DMS79 (cell line): ENCODE data around the gene MYBPC2.

Experiments used
- DNase-seq: peaks from one replicate; lab custom pipeline; 2025; lab: John Stamatoyannopoulos, UW

Gene MYBPC2

GRCh38 chr19:50481351-50482149, 48.9 kb downstream of the MYBPC2 start:
- DNase-seq = no peak

DNA sequence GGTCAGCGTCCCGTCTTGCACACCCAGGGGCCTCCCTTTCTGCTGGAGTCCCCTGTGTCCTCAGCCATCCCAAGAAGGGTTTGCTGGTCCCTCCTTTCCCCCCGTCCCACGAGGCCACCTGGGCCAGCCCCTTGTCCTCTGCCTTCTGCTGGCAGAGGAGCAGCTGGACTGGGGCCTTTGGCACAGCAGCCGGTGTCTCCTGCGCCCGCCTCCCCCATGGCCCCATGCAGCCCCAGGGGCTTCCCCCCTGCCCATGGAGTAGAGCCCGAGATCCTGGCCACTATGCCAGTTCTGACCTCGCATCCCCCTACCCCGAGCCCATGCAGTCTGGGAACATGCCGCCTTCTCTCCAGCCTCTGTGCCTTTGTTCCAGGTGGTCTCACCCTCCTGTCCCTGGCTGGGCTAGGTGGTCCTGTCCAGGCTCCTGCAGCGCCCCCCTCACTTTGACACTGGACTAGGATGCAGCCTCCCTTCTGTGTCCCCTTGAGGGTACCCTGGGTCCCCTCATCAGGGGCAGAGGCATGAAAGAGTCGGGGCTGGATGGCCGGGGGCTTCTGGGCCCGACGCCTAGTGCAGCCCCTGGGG, 49.7 kb downstream of the MYBPC2 start:
- DNase-seq = no peak

- DNase-seq = no peak
Observed at GRCh38 chr19:50482916-50483315, 50.2 kb downstream of the MYBPC2 start.

GRCh38 chr19:50485284-50485955, 52.7 kb downstream of the MYBPC2 start:
- no peak for DNase-seq

- no peak for DNase-seq
Observed at GRCh38 chr19:50486823-50487515, 54.3 kb downstream of the MYBPC2 start.

DNA sequence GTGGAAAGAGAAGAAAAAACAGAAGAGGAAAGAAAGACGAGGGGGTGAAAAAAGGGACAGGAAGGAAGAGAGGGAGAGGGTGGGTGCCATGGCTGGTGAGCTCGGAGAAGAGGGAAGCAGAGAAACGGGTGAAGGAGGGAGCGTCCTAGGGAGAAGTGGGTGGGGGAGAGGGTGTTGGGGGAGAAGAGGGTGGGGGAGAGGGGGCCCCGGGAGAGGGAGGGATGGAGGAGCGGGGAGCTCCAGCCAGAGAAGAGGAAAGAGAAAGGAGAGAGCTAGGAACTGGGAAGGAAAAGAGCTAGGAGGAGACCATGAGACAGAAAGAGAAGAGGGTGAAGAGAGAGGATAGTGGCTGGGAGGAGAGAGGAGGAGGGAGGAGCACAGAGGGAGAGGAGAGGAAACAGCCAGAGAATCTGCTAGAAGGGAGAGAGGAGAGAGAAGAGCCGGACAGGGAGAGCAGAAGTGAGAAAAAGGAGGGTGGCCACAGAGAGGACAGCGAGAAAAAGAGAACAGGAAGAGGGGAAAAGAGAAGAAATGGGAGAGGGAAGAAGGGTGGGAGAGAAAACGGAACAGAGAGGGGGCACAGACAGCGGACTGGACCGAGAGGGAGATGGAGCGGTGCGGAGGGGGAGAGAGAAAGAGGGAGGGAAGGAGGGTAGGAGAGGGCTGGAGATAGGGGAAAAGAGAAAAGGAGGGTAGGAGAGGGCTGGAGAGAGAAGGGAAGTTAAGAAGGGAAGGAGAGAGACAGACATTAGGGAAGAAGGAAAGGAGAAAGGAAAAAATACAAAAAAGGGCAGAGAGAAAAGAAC, 55.9 kb downstream of the MYBPC2 start:
- DNase-seq = no peak

GRCh38 chr19:50489461-50490011, 56.8 kb downstream of the MYBPC2 start:
- DNase-seq = no peak

DNA sequence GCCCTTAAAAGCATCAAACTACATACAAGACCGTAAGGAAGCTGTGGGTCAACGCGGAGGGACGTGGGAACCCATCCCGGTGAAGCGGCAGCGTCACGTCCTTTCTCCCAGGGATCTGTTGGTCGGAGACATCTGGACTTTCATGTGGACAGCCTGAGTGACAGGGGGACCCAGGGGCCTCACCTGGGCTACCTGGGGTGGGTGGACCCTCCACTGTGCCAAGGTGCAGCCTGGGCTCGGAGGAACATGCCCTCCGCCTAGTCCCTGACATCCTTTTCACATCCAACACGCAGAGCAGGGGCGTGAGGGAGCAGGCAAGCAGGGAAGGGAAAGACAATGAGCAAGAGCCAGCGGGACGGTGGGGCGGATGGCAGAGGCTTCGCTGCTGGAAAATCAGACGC, 57.7 kb downstream of the MYBPC2 start:
- DNase-seq = no peak

DNA sequence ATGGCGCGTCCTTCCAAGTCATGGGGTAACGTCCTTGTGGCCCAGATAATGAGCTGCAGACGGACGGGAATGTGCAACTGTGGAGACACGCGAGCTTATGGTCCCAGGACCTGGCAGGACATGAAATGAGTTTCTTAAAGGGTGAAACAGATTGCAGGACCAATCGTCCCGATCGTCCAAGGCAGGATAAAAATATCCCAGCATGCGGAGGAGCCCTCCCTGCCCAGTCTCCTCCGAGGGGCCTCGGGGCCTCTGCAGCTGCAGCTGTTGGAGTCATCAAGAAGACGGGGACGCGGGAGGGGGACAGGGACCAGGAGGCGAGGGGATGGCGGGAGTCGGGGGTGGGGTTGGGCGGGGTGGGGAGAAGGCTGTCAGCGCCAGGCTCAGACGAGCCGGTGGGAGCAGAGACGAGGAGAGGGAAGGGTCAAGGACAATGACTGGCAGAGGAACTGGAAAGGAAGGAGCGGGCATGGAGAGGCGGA, 58.3 kb downstream of the MYBPC2 start:
- no peak for DNase-seq

- no peak for DNase-seq
Observed at GRCh38 chr19:50492303-50493052, 59.8 kb downstream of the MYBPC2 start.

DNA sequence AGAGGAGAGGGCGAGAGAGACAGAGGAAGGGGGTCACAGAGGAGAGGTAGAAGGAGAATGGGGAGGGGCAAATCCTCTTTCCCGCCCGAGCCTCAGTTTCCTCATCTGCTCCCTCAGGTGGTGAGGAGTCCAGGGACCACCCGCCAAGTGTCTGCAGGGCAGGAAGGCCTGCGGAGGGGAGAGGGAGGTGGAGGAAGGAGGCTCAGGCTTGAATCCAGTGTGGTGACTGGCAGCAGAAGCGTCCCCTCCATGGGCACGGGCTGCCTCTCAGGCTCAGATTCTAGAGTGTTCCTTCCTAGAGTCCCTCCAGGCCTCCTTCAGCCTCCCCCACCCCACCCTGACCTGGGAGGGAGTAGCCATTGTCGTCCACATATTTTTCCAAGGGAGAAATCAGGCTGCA, 60.5 kb downstream of the MYBPC2 start:
- no peak for DNase-seq

- no peak for DNase-seq
Observed at GRCh38 chr19:50494186-50495019, 61.7 kb downstream of the MYBPC2 start.

DNA sequence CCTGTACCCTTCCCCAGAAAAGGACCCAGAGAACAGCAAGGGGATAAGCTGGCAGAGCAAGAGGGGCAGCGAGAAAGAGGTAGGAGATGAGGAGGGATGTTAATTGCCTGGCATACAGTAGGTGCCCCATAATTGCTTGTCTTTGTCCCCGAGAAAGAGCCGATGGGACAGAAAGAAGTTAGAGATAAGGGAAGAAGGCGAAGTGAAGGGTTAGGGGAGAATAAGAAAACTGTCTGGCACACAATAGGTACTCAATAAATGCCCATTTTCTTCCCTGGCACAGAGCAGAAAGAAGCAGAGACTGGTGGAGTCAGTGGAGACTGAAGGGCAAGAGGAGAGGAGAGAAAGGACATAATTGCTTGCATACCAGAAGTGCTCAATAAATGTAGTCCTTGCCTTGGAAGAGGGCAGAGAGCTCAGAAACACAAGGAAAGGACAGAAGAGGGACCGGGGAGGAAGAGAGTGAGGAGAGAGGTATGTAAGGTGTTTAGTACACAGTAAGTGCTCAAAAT, 62.4 kb downstream of the MYBPC2 start:
- DNase-seq = no peak

GRCh38 chr19:50496189-50497021, 63.7 kb downstream of the MYBPC2 start:
- DNase-seq = no peak

DNA sequence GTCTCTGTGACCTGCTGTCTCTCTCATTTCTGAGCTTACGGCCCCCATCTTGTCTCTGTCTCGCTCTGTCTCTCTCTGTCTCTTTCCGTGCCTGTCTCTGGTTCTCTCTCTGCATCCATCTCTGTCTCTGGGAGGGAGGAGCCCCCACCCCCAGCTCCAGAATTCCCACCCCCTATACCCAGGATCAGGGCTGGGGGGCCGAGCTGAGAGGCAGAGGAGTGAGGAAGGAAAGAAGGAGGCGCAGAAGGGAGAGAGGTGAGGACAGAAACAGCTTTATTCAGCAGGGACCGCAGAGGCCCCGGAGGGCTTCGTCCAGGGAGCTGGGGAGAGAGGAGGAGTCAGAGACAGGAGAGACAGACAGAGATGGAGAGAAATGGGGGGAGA, 64.3 kb downstream of the MYBPC2 start:
- DNase-seq = no peak

- no peak for DNase-seq
Observed at GRCh38 chr19:50498219-50499056, 65.7 kb downstream of the MYBPC2 start.

- DNase-seq = no peak
Observed at GRCh38 chr19:50500060-50500752, 67.5 kb downstream of the MYBPC2 start.
